Stimulated activated naive CD8-positive, alpha-beta T cell treated with anti-CD3 and anti-CD28 coated beads, Interleukin-15, Interleukin-2, amounts not matched to agents 100 ng/mL and 50 ng/mL, for 24 hours (primary cell): Measurements from ENCODE around the gene EFNA5.
"Not testable (repeated sequence)": the region's sequence is repeated elsewhere in the genome, so short reads cannot be mapped to it uniquely, and the experiment has no call there.

ENCODE experiments used
- H3K27ac Mint-ChIP-seq: one replicate; pipeline ENCODE4 v1.8.0; 2021; ENCODE audit warnings: mild to moderate bottlenecking, mixed read lengths
- H3K27me3 Mint-ChIP-seq: one replicate; pipeline ENCODE4 v1.8.0; 2021; ENCODE audit warnings: mixed read lengths
- H3K36me3 Mint-ChIP-seq: one replicate; pipeline ENCODE4 v1.8.0; 2021; ENCODE audit warnings: low read depth, mixed read lengths
- H3K4me1 Mint-ChIP-seq: one replicate; pipeline ENCODE4 v1.8.0; 2021; ENCODE audit warnings: low read depth, mixed read lengths
- H3K4me3 Mint-ChIP-seq: one replicate; pipeline ENCODE4 v1.8.0; 2021; ENCODE audit warnings: mild to moderate bottlenecking, mixed read lengths
- H3K9me3 Mint-ChIP-seq: one replicate; pipeline ENCODE4 v1.8.0; 2021; ENCODE audit warnings: mixed read lengths

EFNA5 gene

GRCh38 chr5:107464876-107465275, 205.9 kb downstream of the EFNA5 start:
- Mint-ChIP-seq H3K4me1 (peaks cover 20% of the 10 kb centered on the region), H3K4me3 (no peak overlapping the region), H3K27ac (peak overlapping the region; percentile 49), H3K9me3 (no peaks in the 10 kb centered on the region), H3K36me3 (no peaks in the 10 kb centered on the region), H3K27me3 (peaks cover 9% of the 10 kb centered on the region)

DNA sequence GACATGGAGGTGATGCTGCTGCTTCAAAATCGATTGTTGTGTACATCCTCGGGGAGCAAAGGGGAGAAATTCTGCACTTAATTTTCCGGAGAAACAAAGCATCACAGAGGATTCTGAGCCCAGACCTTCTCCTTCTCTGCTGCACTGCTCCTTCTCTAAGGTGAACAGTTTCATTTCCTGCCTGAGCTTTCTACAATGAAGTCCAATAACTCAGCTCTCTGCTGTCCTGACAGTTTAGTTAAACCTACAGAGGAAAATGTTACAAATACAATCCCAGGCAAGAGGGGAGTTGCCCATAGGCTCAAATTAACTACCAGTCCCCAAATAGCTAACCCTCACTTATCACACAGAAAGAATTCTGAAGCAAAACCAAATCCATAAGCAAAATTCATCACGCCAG, 206.3 kb downstream of the EFNA5 start:
- Mint-ChIP-seq H3K4me1 (peaks cover 16% of the 10 kb centered on the region), H3K9me3 (no peaks in the 10 kb centered on the region), H3K4me3 (no peak overlapping the region), H3K27me3 (peaks cover 9% of the 10 kb centered on the region), H3K27ac (peak overlapping the region; percentile 30), H3K36me3 (no peaks in the 10 kb centered on the region)

DNA sequence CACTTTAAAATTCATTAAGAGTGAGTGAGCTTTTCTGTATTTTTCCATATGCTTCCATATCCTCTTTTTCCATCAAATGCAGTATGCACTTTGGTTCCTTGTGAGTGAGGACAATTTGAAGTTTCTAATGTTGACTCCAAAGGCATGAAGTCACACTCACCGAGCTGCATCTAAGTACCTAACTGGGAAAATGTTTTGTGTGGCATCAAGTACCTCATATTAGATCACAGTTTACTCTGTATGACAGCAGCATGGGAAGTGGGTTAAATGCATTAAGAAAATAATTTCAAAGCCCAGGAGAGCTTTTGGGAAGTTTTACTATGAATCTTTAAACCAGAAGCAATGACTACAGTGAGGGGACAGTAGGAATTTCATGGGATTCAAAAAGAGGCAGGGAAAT, 207.0 kb downstream of the EFNA5 start:
- Mint-ChIP-seq H3K36me3 (no peaks in the 10 kb centered on the region), H3K9me3 (no peaks in the 10 kb centered on the region), H3K27ac (no peak overlapping the region), H3K4me1 (peaks cover 11% of the 10 kb centered on the region), H3K4me3 (no peak overlapping the region), H3K27me3 (peaks cover 9% of the 10 kb centered on the region)

DNA sequence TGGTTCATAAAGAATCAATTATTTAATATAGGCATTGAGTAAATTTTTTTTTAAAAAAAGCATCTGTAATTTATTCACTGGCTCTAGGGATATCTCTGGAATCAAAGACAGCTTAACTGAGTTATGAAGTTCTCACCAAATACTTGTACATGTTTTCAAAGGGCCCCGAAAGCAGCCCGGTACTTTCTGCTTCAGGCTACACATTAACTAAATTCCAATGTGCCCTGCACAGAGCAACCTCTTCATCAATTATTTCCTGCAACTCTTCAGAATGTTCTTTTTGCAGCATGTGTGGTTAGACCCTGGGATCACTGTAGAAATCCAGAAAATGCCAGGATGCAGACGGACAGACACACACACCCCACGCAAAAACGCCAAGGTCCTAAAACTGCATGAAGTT, 209.0 kb downstream of the EFNA5 start:
- H3K4me3 Mint-ChIP-seq: no peak overlapping the region
- H3K27ac Mint-ChIP-seq: no peak overlapping the region
- H3K9me3 Mint-ChIP-seq: no peaks in the 10 kb centered on the region
- no peaks in the 10 kb centered on the region for H3K36me3 Mint-ChIP-seq
- H3K27me3 Mint-ChIP-seq: peaks cover 9% of the 10 kb centered on the region
- H3K4me1 Mint-ChIP-seq: peaks cover 11% of the 10 kb centered on the region

- Mint-ChIP-seq H3K9me3 (no peaks in the 10 kb centered on the region), H3K36me3 (no peaks in the 10 kb centered on the region), H3K4me3 (no peak overlapping the region), H3K27me3 (peaks cover 9% of the 10 kb centered on the region), H3K27ac (no peak overlapping the region), H3K4me1 (peaks cover 11% of the 10 kb centered on the region)
Observed at GRCh38 chr5:107460789-107461188, 209.9 kb downstream of the EFNA5 start.

DNA sequence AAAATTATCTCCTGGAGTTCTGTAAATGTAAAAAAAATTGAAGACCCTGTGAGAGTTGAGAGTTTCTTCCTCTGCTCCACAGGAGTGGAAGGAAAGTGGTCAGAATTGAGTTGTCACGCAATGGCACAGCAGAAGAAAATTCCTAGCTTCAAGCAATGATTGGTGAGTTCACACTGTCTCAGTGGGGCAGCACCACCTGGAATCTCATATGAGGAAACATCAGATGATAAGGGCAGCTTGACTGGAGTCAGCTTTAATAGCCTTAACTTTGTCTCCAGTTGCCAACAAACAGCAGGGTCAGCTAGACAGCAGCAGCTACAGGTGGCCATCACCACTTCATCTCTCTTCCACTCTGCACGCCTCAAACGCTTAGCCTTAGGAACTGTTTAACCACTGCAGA, 211.1 kb downstream of the EFNA5 start:
- H3K27ac Mint-ChIP-seq: no peak overlapping the region
- H3K9me3 Mint-ChIP-seq: no peaks in the 10 kb centered on the region
- H3K36me3 Mint-ChIP-seq: no peaks in the 10 kb centered on the region
- H3K27me3 Mint-ChIP-seq: peaks cover 9% of the 10 kb centered on the region
- no peak overlapping the region for H3K4me3 Mint-ChIP-seq
- H3K4me1 Mint-ChIP-seq: peaks cover 5% of the 10 kb centered on the region

GRCh38 chr5:107458322-107458721, 212.4 kb downstream of the EFNA5 start:
- no peaks in the 10 kb centered on the region for H3K4me1 Mint-ChIP-seq

GRCh38 chr5:107457881-107458280, 212.9 kb downstream of the EFNA5 start:
- no peaks in the 10 kb centered on the region for H3K9me3 Mint-ChIP-seq
- no peak overlapping the region for H3K4me3 Mint-ChIP-seq
- H3K4me1 Mint-ChIP-seq: no peaks in the 10 kb centered on the region
- no peaks in the 10 kb centered on the region for H3K36me3 Mint-ChIP-seq
- no peak overlapping the region for H3K27ac Mint-ChIP-seq
- peaks cover 9% of the 10 kb centered on the region for H3K27me3 Mint-ChIP-seq

More at GRCh38 chr5:107458322-107458721, 212.4 kb downstream of the EFNA5 start:
- H3K9me3 Mint-ChIP-seq: no peaks in the 10 kb centered on the region
- H3K36me3 Mint-ChIP-seq: no peaks in the 10 kb centered on the region
- H3K27me3 Mint-ChIP-seq: peaks cover 9% of the 10 kb centered on the region
- H3K27ac Mint-ChIP-seq: no peak overlapping the region
- H3K4me3 Mint-ChIP-seq: no peak overlapping the region

DNA sequence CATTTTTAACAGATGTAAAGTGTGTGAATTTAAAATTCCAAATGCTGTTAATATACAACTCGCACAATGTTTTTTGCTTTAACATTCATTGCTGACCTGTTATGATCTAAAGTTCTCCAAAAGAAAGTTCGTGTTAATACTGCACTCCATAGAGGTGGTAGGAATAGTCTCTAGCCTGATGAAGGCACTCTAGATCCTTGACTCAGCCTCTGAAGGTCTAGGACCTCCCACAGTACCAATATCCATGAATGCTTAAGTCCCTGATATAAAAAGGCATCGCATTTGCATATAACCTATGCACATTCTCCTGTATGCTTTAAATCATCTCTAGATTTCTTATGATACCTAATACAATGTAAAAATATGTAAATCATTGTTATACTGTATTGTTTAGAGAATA, 213.6 kb downstream of the EFNA5 start:
- no peak overlapping the region for H3K27ac Mint-ChIP-seq
- peaks cover 4% of the 10 kb centered on the region for H3K27me3 Mint-ChIP-seq
- H3K4me3 Mint-ChIP-seq: no peak overlapping the region
- no peaks in the 10 kb centered on the region for H3K4me1 Mint-ChIP-seq
- no peaks in the 10 kb centered on the region for H3K36me3 Mint-ChIP-seq
- H3K9me3 Mint-ChIP-seq: no peaks in the 10 kb centered on the region

GRCh38 chr5:107456281-107456715, 214.4 kb downstream of the EFNA5 start:
- Mint-ChIP-seq H3K9me3 (no peaks in the 10 kb centered on the region), H3K27ac (no peak overlapping the region), H3K4me3 (no peak overlapping the region), H3K4me1 (no peaks in the 10 kb centered on the region), H3K36me3 (no peaks in the 10 kb centered on the region), H3K27me3 (no peaks in the 10 kb centered on the region)

DNA sequence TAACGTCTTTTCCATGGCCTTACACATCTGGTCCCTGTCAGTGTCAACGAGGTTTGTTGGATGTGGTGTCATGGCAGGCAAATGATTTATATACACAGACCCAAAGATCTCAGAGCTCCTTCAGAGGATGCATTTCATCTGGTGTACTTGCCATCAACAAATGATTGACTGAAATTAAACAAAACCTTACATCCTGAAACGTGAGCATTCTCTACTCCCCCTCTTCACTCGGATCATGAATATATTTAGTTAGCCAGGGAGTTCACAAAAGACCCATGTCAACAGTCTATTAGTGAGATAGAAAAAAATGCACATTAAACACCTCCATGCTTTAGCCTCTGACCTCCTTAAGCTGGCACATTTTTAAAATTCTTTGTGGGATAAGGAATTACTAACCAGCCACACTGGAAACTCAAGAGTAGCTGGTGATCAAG, 215.6 kb downstream of the EFNA5 start:
- no peak overlapping the region for H3K27ac Mint-ChIP-seq
- no peaks in the 10 kb centered on the region for H3K27me3 Mint-ChIP-seq
- no peaks in the 10 kb centered on the region for H3K36me3 Mint-ChIP-seq
- no peak overlapping the region for H3K4me3 Mint-ChIP-seq
- no peaks in the 10 kb centered on the region for H3K4me1 Mint-ChIP-seq
- no peaks in the 10 kb centered on the region for H3K9me3 Mint-ChIP-seq

- not testable (repeated sequence) for H3K9me3 Mint-ChIP-seq, H3K36me3 Mint-ChIP-seq, H3K4me1 Mint-ChIP-seq, H3K27ac Mint-ChIP-seq, H3K27me3 Mint-ChIP-seq, H3K4me3 Mint-ChIP-seq
Observed at GRCh38 chr5:107451827-107452226, 218.9 kb downstream of the EFNA5 start.

GRCh38 chr5:107451028-107451427, 219.7 kb downstream of the EFNA5 start:
- Mint-ChIP-seq H3K4me1 (no peaks in the 10 kb centered on the region), H3K27ac (no peak overlapping the region), H3K4me3 (no peak overlapping the region), H3K9me3 (no peaks in the 10 kb centered on the region), H3K36me3 (no peaks in the 10 kb centered on the region), H3K27me3 (peaks cover 4% of the 10 kb centered on the region)

- H3K27ac Mint-ChIP-seq: no peak overlapping the region
- H3K36me3 Mint-ChIP-seq: no peaks in the 10 kb centered on the region
- no peaks in the 10 kb centered on the region for H3K4me1 Mint-ChIP-seq
- H3K4me3 Mint-ChIP-seq: no peak overlapping the region
- H3K27me3 Mint-ChIP-seq: peaks cover 4% of the 10 kb centered on the region
- no peaks in the 10 kb centered on the region for H3K9me3 Mint-ChIP-seq
Observed at GRCh38 chr5:107450531-107450930, 220.2 kb downstream of the EFNA5 start.

GRCh38 chr5:107449369-107449768, 221.4 kb downstream of the EFNA5 start:
- Mint-ChIP-seq H3K4me3 (no peak overlapping the region), H3K27ac (no peak overlapping the region), H3K27me3 (peaks cover 4% of the 10 kb centered on the region), H3K4me1 (no peaks in the 10 kb centered on the region), H3K36me3 (no peaks in the 10 kb centered on the region), H3K9me3 (no peaks in the 10 kb centered on the region)

GRCh38 chr5:107447587-107447986, 223.2 kb downstream of the EFNA5 start:
- H3K27ac Mint-ChIP-seq: no peak overlapping the region
- H3K4me1 Mint-ChIP-seq: no peaks in the 10 kb centered on the region
- peaks cover 4% of the 10 kb centered on the region for H3K27me3 Mint-ChIP-seq
- no peak overlapping the region for H3K4me3 Mint-ChIP-seq
- H3K9me3 Mint-ChIP-seq: no peaks in the 10 kb centered on the region
- H3K36me3 Mint-ChIP-seq: no peaks in the 10 kb centered on the region
